ENCODE results near the gene CBLC. TPM values are rescaled to one million over a fixed set of nuclear protein-coding genes. Genes with fewer than 3 reads are reported as not detected.

Gene CBLC
- total RNA-seq, 4 donors from 2014 or later: 26.9 to 75.7 (median 49.1) TPM

DNA sequence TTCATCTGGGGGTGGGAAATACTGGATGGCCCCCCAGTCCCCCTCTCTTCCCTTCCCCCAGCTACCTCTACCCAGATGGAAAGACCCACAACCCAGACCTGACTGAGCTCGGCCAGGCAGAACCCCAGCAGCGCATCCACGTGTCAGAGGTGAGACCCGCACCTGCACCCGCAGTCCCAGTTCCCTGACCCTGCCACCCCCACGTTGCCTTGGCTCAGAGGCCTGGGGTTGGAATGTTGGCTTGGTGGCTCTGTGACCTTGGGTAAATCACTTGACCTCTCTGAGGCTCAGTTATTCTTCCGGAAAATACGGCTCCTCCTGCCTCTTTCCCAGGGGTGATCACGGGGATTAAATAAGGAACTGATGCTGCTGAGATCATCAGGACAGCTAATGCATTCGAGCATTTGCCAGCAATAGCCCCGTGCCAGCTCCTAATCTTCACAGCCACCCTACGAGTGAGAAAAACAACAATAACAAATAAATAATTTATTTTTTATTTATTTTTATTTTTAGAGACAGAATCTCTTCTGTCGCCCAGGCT lies 12.3 kb downstream of the CBLC start:
- H3K9me3 ChIP-seq: no peaks in the 10 kb centered on the region
- TF ChIP-seq, protein P1, sequence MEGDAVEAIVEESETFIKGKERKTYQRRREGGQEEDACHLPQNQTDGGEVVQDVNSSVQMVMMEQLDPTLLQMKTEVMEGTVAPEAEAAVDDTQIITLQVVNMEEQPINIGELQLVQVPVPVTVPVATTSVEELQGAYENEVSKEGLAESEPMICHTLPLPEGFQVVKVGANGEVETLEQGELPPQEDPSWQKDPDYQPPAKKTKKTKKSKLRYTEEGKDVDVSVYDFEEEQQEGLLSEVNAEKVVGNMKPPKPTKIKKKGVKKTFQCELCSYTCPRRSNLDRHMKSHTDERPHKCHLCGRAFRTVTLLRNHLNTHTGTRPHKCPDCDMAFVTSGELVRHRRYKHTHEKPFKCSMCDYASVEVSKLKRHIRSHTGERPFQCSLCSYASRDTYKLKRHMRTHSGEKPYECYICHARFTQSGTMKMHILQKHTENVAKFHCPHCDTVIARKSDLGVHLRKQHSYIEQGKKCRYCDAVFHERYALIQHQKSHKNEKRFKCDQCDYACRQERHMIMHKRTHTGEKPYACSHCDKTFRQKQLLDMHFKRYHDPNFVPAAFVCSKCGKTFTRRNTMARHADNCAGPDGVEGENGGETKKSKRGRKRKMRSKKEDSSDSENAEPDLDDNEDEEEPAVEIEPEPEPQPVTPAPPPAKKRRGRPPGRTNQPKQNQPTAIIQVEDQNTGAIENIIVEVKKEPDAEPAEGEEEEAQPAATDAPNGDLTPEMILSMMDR (IDR thresholded peaks at IDR 0.05): no peak
- no peak for TF ChIP-seq POLR2A (IDR thresholded peaks at IDR 0.05)
- no peak overlapping the region for H3K4me3 ChIP-seq
- DNase-seq: no peak
- H3K36me3 ChIP-seq: peaks cover 0 to 99% (median 5%) of the 10 kb centered on the region in 3 donors
- 77 to 86% methylated on average over 7 to 9 of the region's 13 CpGs for WGBS, 2 donors
- H3K27ac ChIP-seq: no peak overlapping the region
- no peaks in the 10 kb centered on the region for H3K27me3 ChIP-seq
- H3K4me1 ChIP-seq: peaks cover 0 to 4% (median 0%) of the 10 kb centered on the region in 3 donors
- intact Hi-C loops (cut with DNase I): no loop called here

DNA sequence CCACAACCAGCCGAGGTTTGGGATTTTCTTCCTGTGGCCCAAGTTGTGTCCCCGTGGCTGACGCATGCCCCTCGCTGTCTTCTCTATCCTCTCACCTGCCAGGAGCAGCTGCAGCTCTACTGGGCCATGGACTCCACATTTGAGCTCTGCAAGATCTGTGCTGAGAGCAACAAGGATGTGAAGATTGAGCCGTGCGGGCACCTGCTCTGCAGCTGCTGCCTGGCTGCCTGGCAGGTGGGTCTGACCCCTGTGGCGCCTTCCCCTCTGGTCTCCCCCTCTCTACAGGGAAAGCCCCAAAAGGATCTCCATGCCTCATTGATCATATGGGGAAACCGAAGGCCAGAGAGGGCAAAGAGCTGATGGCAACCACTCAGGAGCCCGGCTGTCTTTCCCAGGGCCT lies 14.6 kb downstream of the CBLC start:
- no peak for DNase-seq
- peaks cover 0 to 97% (median 5%) of the 10 kb centered on the region in 3 donors for H3K36me3 ChIP-seq
- no peak overlapping the region for H3K27ac ChIP-seq
- H3K4me1 ChIP-seq: peaks cover 0 to 4% (median 0%) of the 10 kb centered on the region in 3 donors
- intact Hi-C loops (cut with DNase I): no loop called here
- no peaks in the 10 kb centered on the region for H3K27me3 ChIP-seq
- 86 to 100% methylated on average over 4 to 5 of the region's 9 CpGs for WGBS, 2 donors
- no peak overlapping the region for H3K4me3 ChIP-seq
- no peaks in the 10 kb centered on the region for H3K9me3 ChIP-seq
- TF ChIP-seq POLR2A (IDR thresholded peaks at IDR 0.05): no peak
- TF ChIP-seq, protein P1 (IDR thresholded peaks at IDR 0.05): no peak

DNA sequence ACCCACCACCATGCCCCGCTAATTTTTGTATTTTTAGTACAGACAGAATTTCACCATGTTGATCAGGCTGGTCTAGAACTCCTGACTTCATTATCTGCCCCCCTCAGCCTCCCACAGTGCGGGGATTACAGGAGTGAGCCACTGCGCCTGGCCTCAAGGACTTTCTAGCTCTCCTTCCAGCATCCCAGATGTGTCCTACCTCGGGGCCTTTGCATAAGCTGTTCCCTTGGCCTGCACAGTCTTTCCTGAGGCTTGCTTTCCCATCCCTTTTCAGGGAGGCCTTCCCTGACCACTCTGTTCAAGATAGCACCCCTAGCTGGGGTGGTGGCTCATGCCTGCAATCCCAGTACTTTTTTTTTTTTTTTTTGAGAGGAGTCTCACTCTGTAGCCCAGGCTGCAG lies 16.9 kb downstream of the CBLC start:
- Histone ChIP-seq H3K4me3 (no peak overlapping the region), H3K36me3 (peaks cover 0 to 94% (median 5%) of the 10 kb centered on the region in 3 donors), H3K4me1 (no peaks in the 10 kb centered on the region), H3K9me3 (no peaks in the 10 kb centered on the region), H3K27me3 (no peaks in the 10 kb centered on the region), H3K27ac (no peak overlapping the region)
- WGBS, 2 donors: 82 to 94% methylated on average over 4 of the region's 4 CpGs
- TF ChIP-seq, protein P1 (IDR thresholded peaks at IDR 0.05): no peak
- TF ChIP-seq POLR2A (IDR thresholded peaks at IDR 0.05): no peak
- intact Hi-C loops (cut with DNase I): loop anchor here (5.0 kb wide), 1 partner anchor 48 kb away; no protein-coding TSS in a partner anchor
- DNase-seq: no peak

DNA sequence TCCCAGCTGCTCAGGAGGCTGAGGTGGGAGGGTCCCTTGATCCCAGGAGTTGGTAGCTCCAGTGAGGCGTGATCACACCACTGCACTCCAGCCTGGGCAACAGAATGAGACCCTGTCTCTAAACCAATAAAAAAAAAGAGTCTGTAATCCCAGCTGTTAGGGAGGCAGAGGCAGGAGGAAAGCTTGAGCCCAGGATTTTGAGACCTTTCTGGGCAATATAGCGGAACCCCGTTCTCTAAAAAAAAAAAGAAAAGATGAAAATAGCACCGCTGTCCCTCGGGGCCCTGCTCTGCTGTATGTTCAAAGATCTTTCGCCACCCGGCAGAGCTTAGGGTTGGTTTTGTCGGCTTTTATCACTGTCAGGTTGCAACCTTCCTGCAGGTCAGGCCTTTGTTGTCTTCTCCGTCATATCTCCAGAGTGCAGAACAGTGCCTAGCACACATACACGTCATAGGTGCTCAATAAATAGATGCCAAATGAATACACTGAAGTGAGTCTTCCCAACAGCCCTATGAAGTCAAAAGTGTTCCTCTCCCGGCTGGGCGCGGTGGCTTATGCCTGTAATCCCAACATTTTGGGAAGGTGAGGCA lies 17.8 kb downstream of the CBLC start:
- TF ChIP-seq, protein P1 (IDR thresholded peaks at IDR 0.05): no peak
- no peak for TF ChIP-seq POLR2A (IDR thresholded peaks at IDR 0.05)
- Histone ChIP-seq H3K4me1 (peaks cover 0 to 4% (median 0%) of the 10 kb centered on the region in 3 donors), H3K36me3 (peaks cover 0 to 86% (median 3%) of the 10 kb centered on the region in 3 donors), H3K9me3 (no peaks in the 10 kb centered on the region), H3K4me3 (no peak overlapping the region), H3K27me3 (no peaks in the 10 kb centered on the region), H3K27ac (no peak overlapping the region)
- no peak for DNase-seq
- intact Hi-C loops (cut with DNase I): loop anchor here (5.0 kb wide), 1 partner anchor 47 kb away; no protein-coding TSS in a partner anchor
- WGBS, 2 donors: 91% methylated on average over 11 to 12 of the region's 13 CpGs

DNA sequence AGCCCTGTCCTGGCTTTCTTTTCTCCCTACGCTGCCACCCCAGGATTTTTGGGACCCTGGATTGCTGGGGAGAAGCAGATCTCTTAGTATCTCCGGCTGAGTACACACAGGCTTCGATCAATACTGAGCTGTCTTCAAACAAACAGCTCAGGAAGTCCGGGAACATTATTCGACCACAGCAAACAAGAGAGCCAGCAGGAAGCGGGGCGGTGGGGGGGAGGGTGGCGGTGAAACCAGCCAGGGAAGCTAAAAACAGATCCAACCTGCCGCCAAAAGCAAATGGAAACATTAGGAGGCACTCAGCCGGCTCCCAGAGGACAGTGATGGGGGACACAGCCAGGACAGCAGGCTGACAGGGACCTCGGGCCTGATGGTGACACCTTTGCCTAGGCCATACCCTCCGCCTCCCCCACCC lies 19.0 kb downstream of the CBLC start:
- H3K27me3 ChIP-seq: no peaks in the 10 kb centered on the region
- 50 to 62% methylated on average over 9 to 11 of the region's 12 CpGs for WGBS, 2 donors
- peaks cover 0 to 73% (median 0%) of the 10 kb centered on the region in 3 donors for H3K36me3 ChIP-seq
- peaks cover 0 to 7% (median 0%) of the 10 kb centered on the region in 3 donors for H3K4me1 ChIP-seq
- no peak overlapping the region for H3K4me3 ChIP-seq
- TF ChIP-seq POLR2A (IDR thresholded peaks at IDR 0.05): no peak
- TF ChIP-seq, protein P1 (IDR thresholded peaks at IDR 0.05): no peak
- DNase-seq: no peak
- H3K27ac ChIP-seq: peak overlapping the region in 3 of 4 donors; percentile 41 to 69 (median 50)
- H3K9me3 ChIP-seq: no peaks in the 10 kb centered on the region
- intact Hi-C loops (cut with DNase I): loop anchor here (5.0 kb wide), 1 partner anchor 46 kb away; no protein-coding TSS in a partner anchor
